ENCODE measurements around the gene FBXL17.

Gene FBXL17

DNA sequence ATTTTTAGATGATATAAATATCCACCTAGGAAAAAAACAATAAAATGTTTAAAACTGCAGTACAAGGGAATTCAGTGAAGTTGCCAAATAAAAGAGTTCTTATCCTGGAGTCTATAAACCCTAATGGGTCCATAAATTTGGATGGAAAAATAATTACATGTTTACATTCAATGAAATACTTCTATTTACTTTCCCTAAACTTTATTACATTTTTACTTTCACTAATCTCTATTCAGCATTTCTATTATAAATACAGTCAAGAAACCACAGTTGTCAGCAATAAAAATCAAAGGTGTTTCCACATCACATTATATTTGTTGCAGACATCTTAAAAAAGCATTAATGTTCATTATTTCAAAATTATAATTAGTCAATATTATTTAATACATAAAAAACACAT lies 118.6 kb downstream of the FBXL17 start:
- H3K4me3 ChIP-seq (ENCODE audit: low read depth, low read length), result no peak overlapping the region
- no peak for TF ChIP-seq CTCF (IDR thresholded peaks at IDR 0.05; ENCODE audit: low read depth, low read length)

- no peak for TF ChIP-seq CTCF (IDR thresholded peaks at IDR 0.05; ENCODE audit: low read depth, low read length)
- H3K4me3 ChIP-seq (ENCODE audit: low read depth, low read length), result no peak overlapping the region
Observed at GRCh38 chr5:108260858-108261170, 121.1 kb downstream of the FBXL17 start.

DNA sequence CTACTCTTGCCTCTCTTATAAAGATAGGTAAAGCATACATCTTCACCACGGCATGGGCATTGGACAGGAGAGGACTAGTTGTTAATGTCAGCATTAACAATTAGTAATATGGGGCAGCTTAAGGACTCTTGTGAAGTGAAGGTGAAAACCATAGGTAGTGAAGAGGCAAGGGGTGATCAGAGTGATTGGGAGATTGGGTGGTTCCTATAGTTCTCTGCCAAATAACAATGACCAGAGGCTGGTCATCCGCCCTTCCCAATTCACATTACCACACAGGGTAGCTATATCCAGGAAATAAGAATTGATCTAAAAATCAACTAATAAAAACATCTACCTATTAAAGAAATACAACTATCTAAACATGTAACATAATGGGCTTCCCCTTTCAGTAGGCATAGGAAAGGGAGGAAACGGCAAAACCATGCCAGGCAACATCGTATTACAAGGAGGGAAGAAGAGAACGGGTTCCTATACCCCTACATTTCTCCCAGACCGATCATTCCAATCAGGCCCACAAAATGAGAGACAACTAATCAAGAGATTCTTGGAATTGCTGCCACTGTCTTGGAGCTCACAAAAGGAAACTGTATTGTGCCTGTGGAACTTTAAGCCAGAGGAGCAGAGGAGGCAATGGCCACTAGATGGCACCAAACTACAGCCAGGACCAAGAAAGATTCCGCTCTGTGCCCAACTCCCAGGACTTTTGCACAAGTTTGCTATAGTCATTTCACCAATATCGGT lies 121.6 kb downstream of the FBXL17 start:
- TF ChIP-seq CTCF (IDR thresholded peaks at IDR 0.05; ENCODE audit: low read depth, low read length), result peak; percentile 97
- H3K4me3 ChIP-seq (ENCODE audit: low read depth, low read length), result peak overlapping the region; percentile 39; the same call in 1 of the 2 replicates

DNA sequence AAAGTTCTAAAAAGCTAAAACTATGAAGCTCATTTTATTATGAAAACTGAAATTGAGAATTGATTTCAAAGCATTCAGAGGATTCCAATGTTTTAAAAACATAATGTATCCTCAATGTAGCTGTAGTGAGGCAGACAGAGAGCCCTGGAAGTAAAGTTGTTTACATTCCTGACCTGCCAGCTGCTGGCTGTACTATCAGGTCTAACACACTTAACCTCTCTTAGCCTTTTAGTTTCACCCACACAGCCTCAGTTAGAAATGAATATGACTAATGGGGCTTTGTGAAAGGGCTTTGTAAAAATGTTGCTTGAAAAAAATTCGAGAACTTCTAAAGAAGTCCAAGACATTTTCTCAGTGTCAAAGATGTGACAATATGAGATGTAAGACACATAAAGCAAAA lies 122.6 kb downstream of the FBXL17 start:
- no peak overlapping the region for H3K4me3 ChIP-seq (ENCODE audit: low read depth, low read length)
- no peak for TF ChIP-seq CTCF (IDR thresholded peaks at IDR 0.05; ENCODE audit: low read depth, low read length)

DNA sequence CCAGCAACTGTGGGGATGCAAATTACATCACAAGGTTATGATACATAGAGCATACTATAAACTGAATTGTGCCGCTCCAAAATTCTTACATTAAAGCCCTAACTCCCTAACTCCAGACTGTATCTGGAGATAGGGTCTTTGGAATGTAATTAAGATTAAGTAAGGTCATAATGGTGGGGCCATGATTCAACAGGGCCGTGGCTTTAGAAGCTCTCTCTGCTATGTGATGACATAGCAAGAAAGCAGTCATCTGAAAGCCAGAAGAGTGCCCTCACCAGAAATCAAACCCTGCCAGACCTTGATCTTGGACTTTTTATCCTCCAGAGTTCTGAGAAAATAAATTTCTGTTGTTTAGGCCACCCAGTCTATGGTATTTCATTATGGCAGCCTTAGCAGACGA lies 123.9 kb downstream of the FBXL17 start:
- TF ChIP-seq CTCF (IDR thresholded peaks at IDR 0.05; ENCODE audit: low read depth, low read length), result no peak
- no peak overlapping the region for H3K4me3 ChIP-seq (ENCODE audit: low read depth, low read length)

- no peak overlapping the region for H3K4me3 ChIP-seq (ENCODE audit: low read depth, low read length)
- TF ChIP-seq CTCF (IDR thresholded peaks at IDR 0.05; ENCODE audit: low read depth, low read length), result no peak
Observed at GRCh38 chr5:108255468-108255867, 126.4 kb downstream of the FBXL17 start.

- no peak overlapping the region for H3K4me3 ChIP-seq (ENCODE audit: low read depth, low read length)
- no peak for TF ChIP-seq CTCF (IDR thresholded peaks at IDR 0.05; ENCODE audit: low read depth, low read length)
Observed at GRCh38 chr5:108251350-108251749, 130.5 kb downstream of the FBXL17 start.

Measured in WI38 (cell line).